PC-9 (cell line): Measurements from ENCODE around the gene SLC12A3.

Source experiments
- CTCF ChIP-seq: fragments of 200-600 bp; sonication (generic); conservative IDR thresholded peaks from 2 replicates; pipeline ENCODE4 v1.6.1; 2017; ENCODE audit warnings: mixed run types, antibody characterized with exemption, mild to moderate bottlenecking, moderate library complexity
- EZH2 ChIP-seq: fragments of 200-600 bp; sonication (generic); IDR thresholded peaks from 2 replicates; pipeline ENCODE4 v1.8.0; 2017; ENCODE audit warnings: antibody characterized with exemption, low read depth

- no peak for TF ChIP-seq CTCF
- TF ChIP-seq EZH2, result no peak
Measured at GRCh38 chr16:56927471-56927870, 62.5 kb downstream of the SLC12A3 start.
